HG02798 (cell line): Measurements from ENCODE around the gene GAPDH.
"Not testable (repeated sequence)": the region's sequence is repeated elsewhere in the genome, so short reads cannot be mapped to it uniquely, and the experiment has no call there.

Experiments used
- ATAC-seq: cut with Tn5 transposase; IDR thresholded peaks from one replicate; pipeline ENCODE4 v1.9.1; 2021; ENCODE audit warnings: mild to moderate bottlenecking; ENCODE audit not compliant: unreplicated experiment, poor library complexity

Gene GAPDH

GRCh38 chr12:6558014-6558760 is 23.9 kb downstream of the GAPDH start:
- not testable (repeated sequence) for ATAC-seq

GRCh38 chr12:6559500-6559899 is 25.2 kb downstream of the GAPDH start:
- ATAC-seq = no peak

- ATAC-seq = no peak
Observed at GRCh38 chr12:6560501-6561205, 26.3 kb downstream of the GAPDH start.

GRCh38 chr12:6562881-6563280 is 28.6 kb downstream of the GAPDH start:
- no peak for ATAC-seq

GRCh38 chr12:6563448-6564050 is 29.2 kb downstream of the GAPDH start:
- no peak for ATAC-seq

- no peak for ATAC-seq
Observed at GRCh38 chr12:6567112-6567670, 32.9 kb downstream of the GAPDH start.

GRCh38 chr12:6569312-6569711 is 35.0 kb downstream of the GAPDH start:
- no peak for ATAC-seq

GRCh38 chr12:6569786-6570185 is 35.5 kb downstream of the GAPDH start:
- ATAC-seq = no peak

- no peak for ATAC-seq
Observed at GRCh38 chr12:6570264-6570887, 36.1 kb downstream of the GAPDH start.

GRCh38 chr12:6573001-6573400 is 38.7 kb downstream of the GAPDH start:
- no peak for ATAC-seq

GRCh38 chr12:6574576-6575295 is 40.4 kb downstream of the GAPDH start:
- no peak for ATAC-seq

GRCh38 chr12:6575648-6576047 is 41.3 kb downstream of the GAPDH start:
- no peak for ATAC-seq

- ATAC-seq = no peak
Observed at GRCh38 chr12:6582196-6582595, 47.9 kb downstream of the GAPDH start.

- ATAC-seq = no peak
Observed at GRCh38 chr12:6582959-6583358, 48.6 kb downstream of the GAPDH start.

- no peak for ATAC-seq
Observed at GRCh38 chr12:6584293-6584692, 50.0 kb downstream of the GAPDH start.

GRCh38 chr12:6586569-6586968 is 52.3 kb downstream of the GAPDH start:
- ATAC-seq = not testable (repeated sequence)
